Measurements from ENCODE around the gene ASCL1. TPM values are rescaled to one million over a fixed set of nuclear protein-coding genes. Genes with fewer than 3 reads are reported as not detected.

The ASCL1 gene
- total and polyA plus RNA-seq, 8 donors: 0.04 to 0.40 (median 0.20) TPM; not detected in 2

DNA sequence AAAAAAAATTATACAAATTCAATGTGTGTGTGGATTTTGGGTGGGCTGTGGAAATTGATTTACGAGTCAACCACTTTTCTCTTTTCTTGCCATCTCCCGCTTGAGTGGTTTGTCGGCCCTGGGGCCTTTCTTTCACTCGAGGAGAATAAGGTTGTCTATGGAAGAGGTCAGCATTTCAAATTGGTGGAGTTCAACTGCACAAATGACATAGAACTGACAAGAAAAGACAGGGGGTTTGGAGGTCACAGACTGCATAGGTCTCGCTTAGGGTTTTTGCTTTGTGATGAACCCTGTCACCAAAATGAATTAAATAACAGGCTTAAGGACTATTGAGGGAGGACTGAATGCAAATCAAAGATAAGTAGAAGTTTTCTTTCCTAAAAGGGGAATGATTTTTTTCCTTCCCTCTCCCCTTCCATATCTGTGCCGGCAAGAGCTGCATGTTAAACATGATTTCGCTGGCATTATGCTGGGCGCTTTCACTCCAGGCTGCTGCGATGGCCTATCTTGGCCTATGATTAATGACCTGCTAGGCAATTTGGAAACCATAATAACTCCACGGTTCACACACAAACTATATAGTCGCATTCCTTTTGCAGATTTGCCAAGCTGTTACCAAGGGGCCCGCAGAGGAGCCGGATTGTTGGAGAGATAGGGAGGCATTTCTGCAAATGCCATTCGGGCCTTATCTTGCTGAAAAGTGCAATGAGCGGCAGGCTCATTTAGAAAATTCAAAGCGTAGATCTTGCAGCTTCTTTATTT, 20.7 kb downstream of the ASCL1 start:
- H3K36me3 ChIP-seq: no peaks in the 10 kb centered on the region
- 55 to 56% methylated on average over 16 of the region's 16 CpGs for WGBS, 2 donors
- no peak for ATAC-seq

GRCh38 chr12:102980350-102980749, 22.9 kb downstream of the ASCL1 start:
- 77 to 84% methylated on average over 1 of the region's 1 CpG for WGBS, 2 donors
- H3K27ac ChIP-seq: no peak overlapping the region
- no peak for FAIRE-seq
- no peaks in the 10 kb centered on the region for H3K27me3 ChIP-seq
- DNase-seq: no peak
- H3K36me3 ChIP-seq: no peaks in the 10 kb centered on the region
- H3K4me3 ChIP-seq: no peak overlapping the region
- ATAC-seq: no peak
- no peak for TF ChIP-seq CTCF (IDR thresholded peaks at IDR 0.05)
- no peaks in the 10 kb centered on the region for H3K4me1 ChIP-seq
- no peaks in the 10 kb centered on the region for H3K9me3 ChIP-seq
- intact Hi-C loops (cut with DNase I): no loop called here

More for the DNA sequence above, 20.7 kb downstream of the ASCL1 start:
- DNase-seq (no peak), FAIRE-seq (no peak)
- no peak for TF ChIP-seq CTCF (IDR thresholded peaks at IDR 0.05)
- intact Hi-C loops (cut with DNase I): no loop called here
- Histone ChIP-seq H3K4me3 (no peak overlapping the region), H3K27ac (no peak overlapping the region), H3K9me3 (no peaks in the 10 kb centered on the region), H3K27me3 (no peaks in the 10 kb centered on the region), H3K4me1 (no peaks in the 10 kb centered on the region)

GRCh38 chr12:102990419-102990818, 32.9 kb downstream of the ASCL1 start:
- Histone ChIP-seq H3K4me1 (no peaks in the 10 kb centered on the region), H3K36me3 (no peaks in the 10 kb centered on the region), H3K9me3 (no peaks in the 10 kb centered on the region), H3K27ac (no peak overlapping the region), H3K27me3 (peaks cover 0 to 5% (median 0%) of the 10 kb centered on the region in 4 donors), H3K4me3 (no peak overlapping the region)
- intact Hi-C loops (cut with DNase I): no loop called here
- no peak for TF ChIP-seq CTCF (IDR thresholded peaks at IDR 0.05)
- ATAC-seq (no peak), FAIRE-seq (no peak), DNase-seq (no peak)
- WGBS, 2 donors: 59 to 68% methylated on average over 2 of the region's 2 CpGs

DNA sequence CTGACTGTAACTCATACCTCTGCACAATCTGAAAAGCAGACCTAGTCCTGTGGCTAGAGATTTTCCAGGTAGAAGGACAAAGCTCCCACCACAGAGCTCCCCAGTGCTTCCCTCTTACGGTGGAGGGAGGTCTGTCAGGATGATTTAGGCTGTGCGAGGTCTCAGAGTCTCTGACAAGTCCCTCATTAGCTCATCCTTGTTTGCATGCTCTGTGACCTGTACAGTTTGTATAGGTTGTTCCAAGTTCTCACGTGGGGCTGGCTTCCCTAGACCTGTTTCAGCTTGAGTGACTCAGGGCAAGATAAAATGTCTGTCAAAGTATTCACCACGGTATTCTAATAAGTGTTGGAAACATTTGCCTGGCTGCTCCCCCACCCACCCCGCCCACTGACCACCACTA, 34.8 kb downstream of the ASCL1 start:
- no peak for ATAC-seq
- Histone ChIP-seq H3K27ac (no peak overlapping the region), H3K4me1 (no peaks in the 10 kb centered on the region), H3K4me3 (no peak overlapping the region), H3K36me3 (no peaks in the 10 kb centered on the region), H3K9me3 (no peaks in the 10 kb centered on the region), H3K27me3 (no peaks in the 10 kb centered on the region)
- WGBS, 2 donors: 19 to 27% methylated on average over 5 of the region's 5 CpGs
- no peak for FAIRE-seq
- no peak for TF ChIP-seq CTCF (IDR thresholded peaks at IDR 0.05)
- intact Hi-C loops (cut with DNase I): no loop called here
- no peak for DNase-seq

- no peaks in the 10 kb centered on the region for H3K36me3 ChIP-seq
- no peaks in the 10 kb centered on the region for H3K27me3 ChIP-seq
- intact Hi-C loops (cut with DNase I): no loop called here
- H3K27ac ChIP-seq: no peak overlapping the region
- no peak overlapping the region for H3K4me3 ChIP-seq
- FAIRE-seq: no peak
- 74 to 84% methylated on average over 4 of the region's 4 CpGs for WGBS, 2 donors
- H3K9me3 ChIP-seq: no peaks in the 10 kb centered on the region
- no peak for TF ChIP-seq CTCF (IDR thresholded peaks at IDR 0.05)
- no peak for DNase-seq
- ATAC-seq: no peak
- no peaks in the 10 kb centered on the region for H3K4me1 ChIP-seq
Observed at GRCh38 chr12:102992720-102993119, 35.2 kb downstream of the ASCL1 start.

All from pancreas (tissue), 10 donors.